Activated CD4-positive, alpha-beta T cell treated with anti-CD3 and anti-CD28 coated beads for 48 hours (primary cell): ENCODE results near the gene TSPY1.
"Not testable (repeated sequence)": the region's sequence is repeated elsewhere in the genome, so short reads cannot be mapped to it uniquely, and the experiment has no call there.

Experiments
- DNase-seq: peaks from one replicate; pipeline ENCODE4 v3.0.0-alpha.2; 2020

The TSPY1 gene, protein sequence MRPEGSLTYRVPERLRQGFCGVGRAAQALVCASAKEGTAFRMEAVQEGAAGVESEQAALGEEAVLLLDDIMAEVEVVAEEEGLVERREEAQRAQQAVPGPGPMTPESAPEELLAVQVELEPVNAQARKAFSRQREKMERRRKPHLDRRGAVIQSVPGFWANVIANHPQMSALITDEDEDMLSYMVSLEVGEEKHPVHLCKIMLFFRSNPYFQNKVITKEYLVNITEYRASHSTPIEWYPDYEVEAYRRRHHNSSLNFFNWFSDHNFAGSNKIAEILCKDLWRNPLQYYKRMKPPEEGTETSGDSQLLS

DNA sequence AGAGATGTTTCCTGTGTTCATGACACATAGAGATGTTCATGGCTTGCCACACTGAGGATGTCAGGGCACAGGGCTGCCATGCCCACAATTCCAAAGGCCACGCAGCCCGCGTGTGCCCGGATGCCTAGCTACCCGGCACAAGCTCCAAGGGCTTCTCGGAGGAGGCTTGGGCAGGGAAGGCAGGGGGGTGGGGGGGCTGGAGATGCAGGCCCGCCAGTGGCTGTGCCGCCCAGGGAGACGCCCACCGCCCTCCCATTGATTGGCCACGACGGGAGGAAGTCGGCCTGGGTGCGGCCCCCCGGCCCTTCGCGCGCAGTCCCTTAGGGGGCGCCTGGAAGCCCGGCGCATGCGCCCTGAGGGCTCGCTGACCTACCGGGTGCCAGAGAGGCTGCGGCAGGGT lies at the start of gene TSPY1:
Gene TSPY1 (plus strand): TSS at position 301 of the 400 bp plus-strand sequence. CDS start 46 bp downstream, at position 347.
- DNase-seq, result not testable (repeated sequence)

DNA sequence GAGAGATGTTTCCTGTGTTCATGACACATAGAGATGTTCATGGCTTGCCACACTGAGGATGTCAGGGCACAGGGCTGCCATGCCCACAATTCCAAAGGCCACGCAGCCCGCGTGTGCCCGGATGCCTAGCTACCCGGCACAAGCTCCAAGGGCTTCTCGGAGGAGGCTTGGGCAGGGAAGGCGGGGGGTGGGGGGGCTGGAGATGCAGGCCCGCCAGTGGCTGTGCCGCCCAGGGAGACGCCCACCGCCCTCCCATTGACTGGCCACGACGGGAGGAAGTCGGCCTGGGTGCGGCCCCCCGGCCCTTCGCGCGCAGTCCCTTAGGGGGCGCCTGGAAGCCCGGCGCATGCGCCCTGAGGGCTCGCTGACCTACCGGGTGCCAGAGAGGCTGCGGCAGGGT lies 20.2 kb downstream of the TSPY1 start, which contains the start of gene TSPY9:
Gene TSPY9 (plus strand): TSS at position 301 of the 400 bp plus-strand sequence. CDS start 46 bp downstream, at position 347.
- not testable (repeated sequence) for DNase-seq

DNA sequence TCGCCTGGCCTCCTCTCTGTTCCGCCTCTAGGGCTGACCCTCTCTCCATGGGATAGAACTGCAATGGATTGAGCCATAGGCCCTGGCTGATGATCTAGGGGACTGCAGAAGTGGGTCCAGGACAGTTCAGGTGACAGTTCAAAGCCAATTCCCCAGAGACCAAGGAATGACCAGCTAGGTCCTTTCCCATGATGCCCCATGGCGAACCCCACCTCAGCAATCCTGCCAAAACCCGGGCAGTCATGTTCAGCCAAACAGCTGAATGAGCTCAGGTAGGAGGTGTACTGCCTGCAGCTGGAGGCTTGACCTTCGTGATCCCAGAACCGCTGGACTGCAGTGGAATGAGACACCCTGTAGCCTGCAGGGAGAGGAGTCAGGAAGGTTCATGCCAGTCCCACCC lies 37.6 kb downstream of the TSPY1 start:
- not testable (repeated sequence) for DNase-seq

DNA sequence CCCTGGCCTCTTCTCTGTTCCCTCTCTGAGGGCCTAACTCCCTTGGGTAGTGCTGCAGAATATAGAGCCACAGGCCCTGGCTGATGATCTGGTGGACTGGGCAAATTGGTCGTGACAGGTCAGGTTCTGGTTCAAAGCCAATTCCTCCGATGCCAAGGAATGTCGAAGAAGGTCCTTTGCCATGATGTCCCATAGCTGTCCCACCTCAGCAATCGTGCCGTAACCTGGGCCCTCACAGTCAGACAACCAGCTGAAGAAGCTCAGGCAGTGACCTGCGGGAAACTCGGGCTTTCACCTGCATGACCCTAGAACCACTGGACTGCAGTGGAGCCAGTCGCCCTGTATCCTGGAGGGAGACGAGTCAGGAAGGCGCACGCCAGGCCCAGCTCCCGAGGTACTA lies 49.5 kb downstream of the TSPY1 start:
- DNase-seq, result not testable (repeated sequence)
